Measurements from ENCODE around the gene MTARC2. TPM values are rescaled to one million over a fixed set of nuclear protein-coding genes. Genes with fewer than 3 reads are reported as not detected.

The MTARC2 gene
- total RNA-seq, 4 donors from 2014 or later, result 20.2 to 26.0 (median 21.1) TPM

DNA sequence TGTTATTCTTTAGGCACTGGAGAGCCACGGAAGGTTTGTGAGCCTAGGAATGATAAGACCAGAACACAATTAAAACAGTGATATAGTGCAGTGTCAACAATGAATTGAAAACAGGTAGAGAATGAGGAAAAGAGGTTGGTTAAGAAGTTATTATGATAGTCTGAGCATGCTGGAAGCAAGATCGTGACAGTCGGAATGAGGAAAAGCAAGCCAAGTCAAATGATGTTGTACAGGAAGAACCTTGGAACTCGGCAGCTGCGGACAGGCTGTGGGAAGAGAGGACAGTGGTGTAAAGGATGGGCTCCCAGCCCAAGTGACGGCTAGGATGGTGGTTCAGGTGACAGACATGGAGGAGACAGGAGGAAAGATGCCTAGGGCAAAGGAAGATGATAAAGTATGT is 64.2 kb downstream of the MTARC2 start:
- TF ChIP-seq CTCF (IDR thresholded peaks at IDR 0.05; ENCODE audit: low read depth), result no peak

DNA sequence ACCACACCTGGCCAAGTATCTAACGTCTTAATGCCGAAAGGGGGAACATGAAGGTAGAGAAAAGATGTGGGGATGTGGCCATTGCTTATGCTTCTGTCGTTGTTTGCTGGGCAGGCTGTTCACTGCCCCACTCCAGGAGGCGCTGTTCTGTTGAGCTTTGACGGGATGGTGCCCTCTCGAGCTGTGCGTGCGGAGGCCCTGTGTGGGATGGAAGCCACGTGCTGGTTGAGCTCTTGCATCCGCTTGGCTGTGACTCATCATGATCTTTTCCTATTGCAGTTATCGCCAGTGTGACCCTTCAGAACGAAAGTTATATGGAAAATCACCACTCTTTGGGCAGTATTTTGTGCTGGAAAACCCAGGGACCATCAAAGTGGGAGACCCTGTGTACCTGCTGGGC is 64.9 kb downstream of the MTARC2 start:
- no peak for TF ChIP-seq CTCF (IDR thresholded peaks at IDR 0.05; ENCODE audit: low read depth)

- TF ChIP-seq CTCF (IDR thresholded peaks at IDR 0.05; ENCODE audit: low read depth), result no peak
Observed at GRCh38 chr1:220815409-220815808, 67.3 kb downstream of the MTARC2 start.

DNA sequence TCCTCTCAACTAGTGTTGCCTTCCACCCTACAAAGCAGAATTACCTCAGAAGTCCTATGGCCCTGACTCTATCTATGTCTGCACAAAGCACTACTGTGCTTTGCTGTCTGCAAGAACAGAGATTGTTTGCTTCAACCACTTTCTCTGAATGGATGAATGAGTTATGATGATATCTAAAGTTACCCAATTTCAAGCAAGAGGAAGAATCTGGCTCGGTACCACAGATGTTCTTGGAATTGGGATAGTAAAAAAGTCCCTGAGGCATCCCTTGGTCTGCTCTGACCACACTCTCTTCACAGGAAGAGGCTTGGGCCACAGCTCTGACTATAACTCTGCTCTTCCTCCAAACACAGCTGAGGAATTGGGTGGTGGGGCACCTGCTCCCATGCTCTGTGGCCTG is 69.8 kb downstream of the MTARC2 start:
- TF ChIP-seq CTCF (IDR thresholded peaks at IDR 0.05; ENCODE audit: low read depth), result no peak

DNA sequence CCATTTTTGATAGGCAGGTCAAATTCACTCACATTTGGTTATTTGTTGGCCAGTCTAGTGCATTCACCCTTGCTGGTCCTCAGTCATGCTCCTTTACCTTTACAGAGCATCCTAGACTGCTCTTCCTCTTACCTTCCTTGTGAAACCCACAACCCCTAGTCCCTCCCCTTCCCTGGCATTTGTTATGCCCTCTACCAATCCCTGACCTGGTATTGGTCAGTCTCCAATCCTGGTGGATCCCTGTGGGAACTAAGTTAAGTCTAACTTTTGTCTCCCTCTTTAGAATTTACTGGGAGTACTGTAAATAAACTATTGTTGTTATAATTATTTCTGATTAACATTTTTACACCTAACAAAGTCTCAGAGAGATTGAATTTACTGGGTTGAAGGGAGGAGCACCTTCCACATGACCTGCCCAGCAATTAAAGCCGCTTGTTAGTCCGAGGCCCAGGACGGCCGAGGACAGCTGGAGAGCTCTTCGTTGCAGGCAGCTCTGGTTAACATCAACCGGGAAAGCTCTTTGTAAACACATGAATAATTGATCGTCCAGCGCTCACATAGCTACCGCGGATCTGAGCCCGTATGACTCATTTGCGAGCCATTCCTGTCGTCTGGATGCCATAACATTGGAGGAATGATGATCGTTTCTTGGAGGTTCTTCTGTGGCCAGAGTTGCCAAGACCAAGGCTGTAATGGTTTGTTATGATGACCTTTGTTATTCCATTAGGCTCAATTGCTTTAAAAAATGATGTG is 70.5 kb downstream of the MTARC2 start:
- no peak for TF ChIP-seq CTCF (IDR thresholded peaks at IDR 0.05; ENCODE audit: low read depth)

GRCh38 chr1:220819467-220820026 is 71.4 kb downstream of the MTARC2 start:
- no peak for TF ChIP-seq CTCF (IDR thresholded peaks at IDR 0.05; ENCODE audit: low read depth)

DNA sequence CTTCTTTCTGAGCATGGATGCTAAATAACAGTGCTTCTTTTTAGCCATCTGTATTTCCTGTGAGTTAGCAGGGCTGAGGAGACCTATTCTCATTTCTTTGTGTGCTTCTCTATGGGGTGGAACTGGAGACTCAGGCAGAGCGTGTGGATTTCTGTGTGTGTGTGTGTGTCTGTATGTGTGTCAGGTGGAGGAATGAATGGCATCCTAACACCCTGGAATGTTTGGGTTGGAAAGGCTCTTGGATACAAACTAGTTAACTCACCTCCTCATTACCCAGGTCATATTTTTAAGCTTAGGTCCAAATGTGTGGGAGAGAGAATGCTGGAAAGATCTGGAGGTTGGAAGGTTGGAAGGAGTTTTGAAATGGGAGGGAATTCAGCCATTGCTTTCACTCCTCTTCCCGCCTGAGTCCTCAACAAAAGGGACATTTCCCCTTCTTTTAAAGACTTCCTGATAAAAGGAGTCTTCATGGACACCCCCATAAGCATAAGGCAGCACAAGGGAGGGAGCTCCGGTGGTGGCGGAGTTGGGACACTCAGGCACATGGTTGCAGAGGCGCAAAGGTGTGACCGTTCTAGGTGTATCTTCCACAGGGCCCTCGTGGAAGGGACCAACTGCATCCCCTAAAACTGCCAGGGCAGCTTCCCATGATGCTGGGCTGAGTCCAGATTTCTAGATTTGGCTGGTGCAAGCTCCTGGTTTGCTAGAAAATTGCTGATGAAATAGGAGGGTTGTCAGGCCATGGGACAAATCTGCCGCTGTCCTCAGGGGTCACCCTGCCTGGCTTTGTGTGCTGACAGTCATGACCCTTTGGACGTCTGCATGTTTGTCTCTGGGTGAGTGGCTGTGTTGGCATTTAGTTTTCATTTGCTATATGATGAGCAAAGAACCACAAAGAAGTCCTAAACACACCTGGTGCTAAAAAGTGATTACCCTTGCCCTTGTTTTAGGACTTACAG is 76.2 kb downstream of the MTARC2 start:
- no peak for TF ChIP-seq CTCF (IDR thresholded peaks at IDR 0.05; ENCODE audit: low read depth)
